ENCODE results near the gene TMEM178A.

GRCh38 chr2:39741871-39742270, 76.2 kb downstream of the TMEM178A start:
- TF ChIP-seq EZH2 (IDR thresholded peaks at IDR 0.05): no peak
- no peak for TF ChIP-seq POLR2AphosphoS5 (IDR thresholded peaks at IDR 0.05; ENCODE audit: borderline replicate concordance, low read depth, low read length)
- TF ChIP-seq FOXP2 (optimal IDR thresholded peaks at IDR 0.05; ENCODE audit: control extremely low read depth, extremely low read length, insufficient read depth): no peak

All from SK-N-MC (cell line).